ENCODE measurements around the gene HBZ.
"Not testable (repeated sequence)": the region's sequence is repeated elsewhere in the genome, so short reads cannot be mapped to it uniquely, and the experiment has no call there.

Gene HBZ

DNA sequence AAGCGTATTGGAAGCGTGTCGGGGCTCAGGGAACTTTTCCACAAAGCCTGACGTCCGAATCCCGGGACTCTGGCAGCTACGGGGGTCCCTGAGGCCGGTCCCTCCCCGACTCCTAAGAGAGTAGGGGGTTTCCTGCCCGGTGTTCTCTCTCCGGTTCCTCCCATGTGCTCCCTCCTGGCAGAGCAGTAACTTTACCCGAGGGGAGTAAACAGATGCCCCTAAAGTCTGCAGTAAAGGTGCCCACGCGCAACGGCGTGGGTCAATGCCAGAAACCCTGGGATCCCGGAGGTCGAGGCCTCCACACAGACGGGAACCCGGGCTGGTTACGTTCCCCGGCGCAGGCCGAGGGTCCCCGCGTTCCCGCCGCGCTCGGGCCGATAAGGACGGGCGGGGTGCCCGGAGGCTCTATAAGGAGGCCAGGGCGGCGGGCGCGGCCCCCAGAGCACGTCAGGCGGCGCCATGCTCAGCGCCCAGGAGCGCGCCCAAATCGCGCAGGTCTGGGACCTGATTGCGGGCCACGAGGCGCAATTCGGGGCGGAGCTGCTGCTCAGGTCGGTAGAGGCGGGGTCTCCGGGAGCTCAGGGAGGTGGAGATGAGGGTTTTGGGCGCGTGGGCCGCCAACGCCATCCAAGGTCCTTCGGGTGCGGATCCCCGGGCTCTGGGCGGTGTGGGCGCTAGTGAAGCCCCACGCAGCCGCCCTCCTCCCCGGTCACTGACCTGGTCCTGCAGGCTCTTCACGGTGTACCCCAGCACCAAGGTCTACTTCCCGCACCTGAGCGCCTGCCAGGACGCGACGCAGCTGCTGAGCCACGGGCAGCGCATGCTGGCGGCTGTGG is 13.3 kb downstream of the HBZ start, which contains the start of gene HBM:
Gene HBM (plus strand): TSS at position 440 of the 836 bp plus-strand sequence. CDS start 20 bp downstream, at position 460.
- DNase-seq, result no peak

DNA sequence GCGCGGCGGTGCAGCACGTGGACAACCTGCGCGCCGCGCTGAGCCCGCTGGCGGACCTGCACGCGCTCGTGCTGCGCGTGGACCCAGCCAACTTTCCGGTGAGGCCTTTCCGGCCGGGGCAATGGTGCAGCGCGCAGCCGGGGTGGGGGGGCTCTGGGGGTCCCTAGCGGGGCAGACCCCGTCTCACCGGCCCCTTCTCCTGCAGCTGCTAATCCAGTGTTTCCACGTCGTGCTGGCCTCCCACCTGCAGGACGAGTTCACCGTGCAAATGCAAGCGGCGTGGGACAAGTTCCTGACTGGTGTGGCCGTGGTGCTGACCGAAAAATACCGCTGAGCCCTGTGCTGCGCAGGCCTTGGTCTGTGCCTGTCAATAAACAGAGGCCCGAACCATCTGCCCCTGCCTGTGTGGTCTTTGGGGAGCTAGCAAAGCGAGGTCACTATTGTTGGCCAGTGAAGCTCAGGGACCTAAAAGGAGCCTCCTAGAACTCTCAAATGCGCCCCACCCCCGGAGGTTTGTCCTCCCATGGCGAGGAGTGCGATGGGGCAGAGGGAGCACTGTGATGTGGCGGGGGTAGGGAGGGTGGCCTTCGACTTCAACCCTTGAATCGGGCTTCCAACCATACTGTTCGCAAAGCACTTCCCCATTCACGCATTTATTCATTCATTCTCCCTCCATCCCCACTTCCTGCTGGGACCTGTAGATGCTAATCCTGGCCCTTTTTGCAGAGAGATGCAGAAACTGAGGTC is 14.1 kb downstream of the HBZ start:
- DNase-seq, result no peak

DNA sequence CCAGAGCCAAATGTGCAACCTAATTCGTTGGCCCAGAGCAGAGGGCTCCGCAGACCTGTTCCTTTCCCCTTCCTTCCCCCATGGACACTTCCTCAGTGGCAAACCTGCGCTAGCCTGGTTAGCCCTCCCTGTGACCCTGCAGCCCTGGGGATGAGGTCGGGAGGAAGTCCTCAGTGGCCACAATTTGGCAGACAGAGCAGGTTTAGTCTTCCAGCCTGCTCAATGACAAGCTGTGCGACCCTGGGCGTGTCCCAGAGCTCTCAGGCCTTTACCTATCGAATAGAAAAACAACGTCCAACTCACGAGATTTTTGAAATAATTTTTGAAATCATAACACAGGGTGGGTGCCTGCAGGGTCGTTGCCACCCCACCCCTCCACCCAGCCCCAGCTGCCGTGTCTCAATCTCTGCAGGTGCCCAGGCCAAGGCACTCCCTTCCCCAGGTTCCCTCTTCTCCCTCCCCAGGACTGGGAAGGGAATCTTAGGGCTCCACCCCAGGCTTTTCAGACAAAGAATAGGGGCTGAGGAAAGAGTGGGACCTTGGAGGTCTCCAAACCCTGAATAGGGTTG is 14.8 kb downstream of the HBZ start:
- DNase-seq, result no peak

DNA sequence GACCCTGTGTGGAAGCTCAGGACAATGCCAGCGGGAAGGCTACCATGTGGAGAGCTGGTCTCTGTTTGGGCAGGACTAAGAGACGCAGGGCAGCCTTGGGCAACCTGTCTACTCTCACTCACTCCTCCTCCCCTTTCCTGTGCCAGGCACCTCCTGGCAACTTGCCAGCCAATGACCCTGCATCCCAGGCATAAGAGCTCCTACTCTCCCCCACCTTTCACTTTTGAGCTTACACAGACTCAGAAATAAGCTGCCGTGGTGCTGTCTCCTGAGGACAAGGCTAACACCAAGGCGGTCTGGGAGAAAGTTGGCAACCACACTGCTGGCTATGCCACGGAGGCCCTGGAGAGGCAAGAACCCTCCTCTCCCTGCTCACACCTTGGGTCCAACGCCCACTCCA is 16.0 kb downstream of the HBZ start:
- no peak for DNase-seq

GRCh38 chr16:169014-169413 is 16.6 kb downstream of the HBZ start:
- no peak for DNase-seq

- not testable (repeated sequence) for DNase-seq
These were observed 17.7 kb downstream of the HBZ start for GRCh38 chr16:170088-170507.

DNA sequence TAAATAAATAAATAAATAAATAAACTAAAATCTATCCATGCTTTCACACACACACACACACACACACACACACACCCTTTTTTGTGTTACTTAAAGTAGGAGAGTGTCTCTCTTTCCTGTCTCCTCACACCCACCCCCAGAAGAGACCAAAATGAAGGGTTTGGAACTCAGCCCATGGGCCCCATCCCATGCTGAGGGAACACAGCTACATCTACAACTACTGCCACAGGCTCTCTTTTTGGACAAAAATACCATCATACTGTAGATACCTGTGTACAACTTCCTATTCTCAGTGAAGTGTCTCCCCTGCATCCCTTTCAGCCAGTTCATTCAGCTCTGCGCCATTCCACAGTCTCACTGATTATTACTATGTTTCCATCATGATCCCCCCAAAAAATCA is 18.3 kb downstream of the HBZ start:
- no peak for DNase-seq

DNA sequence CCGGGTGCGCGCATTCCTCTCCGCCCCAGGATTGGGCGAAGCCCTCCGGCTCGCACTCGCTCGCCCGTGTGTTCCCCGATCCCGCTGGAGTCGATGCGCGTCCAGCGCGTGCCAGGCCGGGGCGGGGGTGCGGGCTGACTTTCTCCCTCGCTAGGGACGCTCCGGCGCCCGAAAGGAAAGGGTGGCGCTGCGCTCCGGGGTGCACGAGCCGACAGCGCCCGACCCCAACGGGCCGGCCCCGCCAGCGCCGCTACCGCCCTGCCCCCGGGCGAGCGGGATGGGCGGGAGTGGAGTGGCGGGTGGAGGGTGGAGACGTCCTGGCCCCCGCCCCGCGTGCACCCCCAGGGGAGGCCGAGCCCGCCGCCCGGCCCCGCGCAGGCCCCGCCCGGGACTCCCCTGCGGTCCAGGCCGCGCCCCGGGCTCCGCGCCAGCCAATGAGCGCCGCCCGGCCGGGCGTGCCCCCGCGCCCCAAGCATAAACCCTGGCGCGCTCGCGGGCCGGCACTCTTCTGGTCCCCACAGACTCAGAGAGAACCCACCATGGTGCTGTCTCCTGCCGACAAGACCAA is 20.0 kb downstream of the HBZ start, which contains the start of gene HBA2:
Gene HBA2 (plus strand): TSS at position 503 of the 568 bp plus-strand sequence. CDS start 37 bp downstream, at position 540.
- not testable (repeated sequence) for DNase-seq

GRCh38 chr16:173211-173854 is 20.9 kb downstream of the HBZ start:
- not testable (repeated sequence) for DNase-seq

- DNase-seq, result not testable (repeated sequence)
These were observed 21.7 kb downstream of the HBZ start for GRCh38 chr16:173928-174769.

GRCh38 chr16:175011-175949 is 22.8 kb downstream of the HBZ start:
- no peak for DNase-seq

- DNase-seq, result not testable (repeated sequence)
These were observed 23.6 kb downstream of the HBZ start for GRCh38 chr16:176006-176405.

DNA sequence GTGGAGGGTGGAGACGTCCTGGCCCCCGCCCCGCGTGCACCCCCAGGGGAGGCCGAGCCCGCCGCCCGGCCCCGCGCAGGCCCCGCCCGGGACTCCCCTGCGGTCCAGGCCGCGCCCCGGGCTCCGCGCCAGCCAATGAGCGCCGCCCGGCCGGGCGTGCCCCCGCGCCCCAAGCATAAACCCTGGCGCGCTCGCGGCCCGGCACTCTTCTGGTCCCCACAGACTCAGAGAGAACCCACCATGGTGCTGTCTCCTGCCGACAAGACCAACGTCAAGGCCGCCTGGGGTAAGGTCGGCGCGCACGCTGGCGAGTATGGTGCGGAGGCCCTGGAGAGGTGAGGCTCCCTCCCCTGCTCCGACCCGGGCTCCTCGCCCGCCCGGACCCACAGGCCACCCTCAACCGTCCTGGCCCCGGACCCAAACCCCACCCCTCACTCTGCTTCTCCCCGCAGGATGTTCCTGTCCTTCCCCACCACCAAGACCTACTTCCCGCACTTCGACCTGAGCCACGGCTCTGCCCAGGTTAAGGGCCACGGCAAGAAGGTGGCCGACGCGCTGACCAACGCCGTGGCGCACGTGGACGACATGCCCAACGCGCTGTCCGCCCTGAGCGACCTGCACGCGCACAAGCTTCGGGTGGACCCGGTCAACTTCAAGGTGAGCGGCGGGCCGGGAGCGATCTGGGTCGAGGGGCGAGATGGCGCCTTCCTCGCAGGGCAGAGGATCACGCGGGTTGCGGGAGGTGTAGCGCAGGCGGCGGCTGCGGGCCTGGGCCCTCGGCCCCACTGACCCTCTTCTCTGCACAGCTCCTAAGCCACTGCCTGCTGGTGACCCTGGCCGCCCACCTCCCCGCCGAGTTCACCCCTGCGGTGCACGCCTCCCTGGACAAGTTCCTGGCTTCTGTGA is 24.3 kb downstream of the HBZ start, which contains the start of gene HBA1:
Gene HBA1 (plus strand): TSS at position 204 of the 906 bp plus-strand sequence. CDS start 37 bp downstream, at position 241.
- DNase-seq, result not testable (repeated sequence)

DNA sequence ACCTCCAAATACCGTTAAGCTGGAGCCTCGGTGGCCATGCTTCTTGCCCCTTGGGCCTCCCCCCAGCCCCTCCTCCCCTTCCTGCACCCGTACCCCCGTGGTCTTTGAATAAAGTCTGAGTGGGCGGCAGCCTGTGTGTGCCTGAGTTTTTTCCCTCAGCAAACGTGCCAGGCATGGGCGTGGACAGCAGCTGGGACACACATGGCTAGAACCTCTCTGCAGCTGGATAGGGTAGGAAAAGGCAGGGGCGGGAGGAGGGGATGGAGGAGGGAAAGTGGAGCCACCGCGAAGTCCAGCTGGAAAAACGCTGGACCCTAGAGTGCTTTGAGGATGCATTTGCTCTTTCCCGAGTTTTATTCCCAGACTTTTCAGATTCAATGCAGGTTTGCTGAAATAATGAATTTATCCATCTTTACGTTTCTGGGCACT is 25.0 kb downstream of the HBZ start:
- peak; percentile 97 for DNase-seq

DNA sequence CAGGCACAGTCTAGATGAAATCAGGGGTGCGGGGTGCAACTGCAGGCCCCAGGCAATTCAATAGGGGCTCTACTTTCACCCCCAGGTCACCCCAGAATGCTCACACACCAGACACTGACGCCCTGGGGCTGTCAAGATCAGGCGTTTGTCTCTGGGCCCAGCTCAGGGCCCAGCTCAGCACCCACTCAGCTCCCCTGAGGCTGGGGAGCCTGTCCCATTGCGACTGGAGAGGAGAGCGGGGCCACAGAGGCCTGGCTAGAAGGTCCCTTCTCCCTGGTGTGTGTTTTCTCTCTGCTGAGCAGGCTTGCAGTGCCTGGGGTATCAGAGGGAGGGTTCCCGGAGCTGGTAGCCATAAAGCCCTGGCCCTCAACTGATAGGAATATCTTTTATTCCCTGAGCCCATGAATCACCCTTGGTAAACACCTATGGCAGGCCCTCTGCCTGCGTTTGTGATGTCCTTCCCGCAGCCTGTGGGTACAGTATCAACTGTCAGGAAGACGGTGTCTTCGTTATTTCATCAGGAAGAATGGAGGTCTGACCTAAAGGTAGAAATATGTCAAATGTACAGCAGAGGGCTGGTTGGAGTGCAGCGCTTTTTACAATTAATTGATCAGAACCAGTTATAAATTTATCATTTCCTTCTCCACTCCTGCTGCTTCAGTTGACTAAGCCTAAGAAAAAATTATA is 25.7 kb downstream of the HBZ start:
- DNase-seq, result no peak

GRCh38 chr16:178668-179015 is 26.2 kb downstream of the HBZ start:
- DNase-seq, result no peak

DNA sequence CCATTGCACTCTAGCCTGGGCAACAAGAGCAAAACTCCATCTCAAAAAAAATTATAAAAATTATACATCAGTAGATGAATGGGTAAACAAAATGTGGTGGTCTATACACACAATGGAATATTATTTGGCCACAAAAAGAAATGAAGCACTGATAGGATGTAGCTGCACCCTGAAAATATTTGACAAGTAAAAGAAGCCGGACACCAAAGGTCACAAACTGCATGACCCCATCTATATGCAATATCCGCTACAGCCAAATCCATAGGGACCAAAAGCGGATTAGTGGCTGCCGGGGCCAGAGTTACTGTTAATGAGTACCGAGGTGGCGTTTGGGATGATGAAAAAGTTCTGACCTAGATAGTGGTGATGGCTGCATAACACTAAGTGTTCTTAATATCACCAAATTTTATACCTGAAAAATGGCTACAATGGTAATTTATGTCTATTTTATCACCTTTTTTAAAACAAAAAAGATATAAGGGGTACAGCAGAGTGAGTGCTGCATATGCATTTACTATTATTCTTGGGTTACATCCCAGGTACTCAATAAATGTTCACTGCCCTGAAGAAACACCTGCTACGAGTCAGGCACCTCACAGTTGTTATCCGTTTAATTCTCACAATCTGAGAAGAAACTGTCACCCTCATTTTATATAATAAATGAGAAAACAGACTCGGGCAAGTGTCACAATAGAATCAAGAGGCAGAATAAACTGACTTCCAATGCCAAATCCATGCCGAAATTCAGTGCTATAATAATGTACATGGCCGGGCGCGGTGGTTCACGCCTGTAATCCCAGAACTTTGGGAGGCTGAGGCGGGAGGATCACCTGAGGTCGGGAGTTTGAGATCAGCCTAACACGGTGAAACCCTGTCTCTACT is 27.0 kb downstream of the HBZ start:
- no peak for DNase-seq
